Stimulated activated naive B cell treated with anti-CD40 and anti-IgM and Interleukin-4, amounts not matched to agents 10 μg/mL and 1 μg/mL and 100 μg/mL, for 72 hours (primary cell): ENCODE measurements around the gene TNFSF8.

Experiments used
- ATAC-seq, 2 donors: fragments of 150-1000 bp; cut with Tn5 transposase; replicated peaks; 2 replicates each; pipeline ENCODE4 v1.10.0; 2021; ENCODE audit warnings: moderate library complexity in 1 of 2
- DNase-seq: peaks from one replicate; pipeline ENCODE4 v3.0.0; 2021
- H3K27ac Mint-ChIP-seq: one replicate; pipeline ENCODE4 v1.8.0; 2022; ENCODE audit warnings: mild to moderate bottlenecking, mixed read lengths
- H3K27me3 Mint-ChIP-seq, 2 donors: one replicate each; pipeline ENCODE4 v1.8.0; 2022; ENCODE audit warnings: mixed read lengths in 2 of 2
- H3K36me3 Mint-ChIP-seq, 2 donors: one replicate each; pipeline ENCODE4 v1.8.0; 2022; ENCODE audit warnings: mixed read lengths in 2 of 2, mild to moderate bottlenecking in 1 of 2
- H3K4me1 Mint-ChIP-seq, 2 donors: one replicate each; pipeline ENCODE4 v1.8.0; 2022; ENCODE audit warnings: mixed read lengths in 2 of 2, mild to moderate bottlenecking in 1 of 2
- H3K4me3 Mint-ChIP-seq, 2 donors: one replicate each; pipeline ENCODE4 v1.8.0; 2022; ENCODE audit warnings: mild to moderate bottlenecking in 2 of 2, mixed read lengths in 2 of 2, moderate library complexity in 1 of 2
- H3K9me3 Mint-ChIP-seq, 2 donors: one replicate each; pipeline ENCODE4 v1.8.0; 2022; ENCODE audit warnings: mixed read lengths in 2 of 2, mild to moderate bottlenecking in 1 of 2

Gene TNFSF8

GRCh38 chr9:114930056-114930812 is at the start of gene TNFSF8:
Gene TNFSF8 (minus strand): TSS chr9:114930591. CDS start chr9:114930303, 288 bp downstream.
- DNase-seq = peak; percentile 74
- peak; percentile 83 to 85 for ATAC-seq
- Mint-ChIP-seq H3K4me1 (peaks cover 41 to 56% of the 10 kb centered on the region in 2 donors), H3K9me3 (no peaks in the 10 kb centered on the region), H3K27ac (peak within 1 kb of the TSS; percentile 94), H3K36me3 (no peaks in the 10 kb centered on the region), H3K4me3 (peak within 1 kb of the TSS; percentile 85 to 87), H3K27me3 (peaks cover 6 to 15% of the 10 kb centered on the region in 2 donors)

GRCh38 chr9:114973216-114973615 is 42.8 kb upstream of the TNFSF8 start:
- no peaks in the 10 kb centered on the region for H3K9me3 Mint-ChIP-seq
- DNase-seq = no peak
- H3K4me3 Mint-ChIP-seq = no peak overlapping the region
- peaks cover 11 to 18% of the 10 kb centered on the region in 2 donors for H3K4me1 Mint-ChIP-seq
- no peaks in the 10 kb centered on the region for H3K36me3 Mint-ChIP-seq
- H3K27ac Mint-ChIP-seq = no peak overlapping the region
- no peak for ATAC-seq
- peaks cover 5% of the 10 kb centered on the region in 2 donors for H3K27me3 Mint-ChIP-seq

- no peak for ATAC-seq
Observed at GRCh38 chr9:114972510-114973136, 42.2 kb upstream of the TNFSF8 start.

GRCh38 chr9:114969269-114969668 is 38.9 kb upstream of the TNFSF8 start:
- Mint-ChIP-seq H3K27ac (no peak overlapping the region), H3K4me1 (peaks cover 13 to 15% of the 10 kb centered on the region in 2 donors), H3K9me3 (peaks cover 0 to 3% of the 10 kb centered on the region in 2 donors), H3K36me3 (no peaks in the 10 kb centered on the region), H3K4me3 (no peak overlapping the region), H3K27me3 (peaks cover 10 to 11% of the 10 kb centered on the region in 2 donors)
- DNase-seq (no peak), ATAC-seq (peak; percentile 4 to 9)

More at GRCh38 chr9:114972510-114973136, 42.2 kb upstream of the TNFSF8 start:
- no peaks in the 10 kb centered on the region for H3K36me3 Mint-ChIP-seq
- H3K4me1 Mint-ChIP-seq = peaks cover 13 to 18% of the 10 kb centered on the region in 2 donors
- no peaks in the 10 kb centered on the region for H3K9me3 Mint-ChIP-seq
- no peak for DNase-seq
- peaks cover 5% of the 10 kb centered on the region in 2 donors for H3K27me3 Mint-ChIP-seq
- no peak overlapping the region for H3K27ac Mint-ChIP-seq
- no peak overlapping the region for H3K4me3 Mint-ChIP-seq

GRCh38 chr9:114968671-114969070 is 38.3 kb upstream of the TNFSF8 start:
- peak; percentile 32 for DNase-seq
- peak; percentile 86 to 93 for ATAC-seq
- no peak overlapping the region for H3K4me3 Mint-ChIP-seq

GRCh38 chr9:114965564-114965963 is 35.2 kb upstream of the TNFSF8 start:
- peaks cover 12 to 14% of the 10 kb centered on the region in 2 donors for H3K36me3 Mint-ChIP-seq
- ATAC-seq (peak in 1 of 2 donors; percentile 36), DNase-seq (no peak)
- no peak overlapping the region for H3K27ac Mint-ChIP-seq
- peaks cover 18 to 26% of the 10 kb centered on the region in 2 donors for H3K9me3 Mint-ChIP-seq
- H3K27me3 Mint-ChIP-seq = peaks cover 6 to 10% of the 10 kb centered on the region in 2 donors
- H3K4me1 Mint-ChIP-seq = peaks cover 9 to 11% of the 10 kb centered on the region in 2 donors
- H3K4me3 Mint-ChIP-seq = no peak overlapping the region

More at GRCh38 chr9:114968671-114969070, 38.3 kb upstream of the TNFSF8 start:
- Mint-ChIP-seq H3K4me1 (peaks cover 9 to 11% of the 10 kb centered on the region in 2 donors), H3K9me3 (peaks cover 3 to 4% of the 10 kb centered on the region in 2 donors), H3K27me3 (peaks cover 6 to 10% of the 10 kb centered on the region in 2 donors), H3K36me3 (no peaks in the 10 kb centered on the region), H3K27ac (no peak overlapping the region)

- H3K9me3 Mint-ChIP-seq = peaks cover 27 to 41% of the 10 kb centered on the region in 2 donors
- peaks cover 22 to 27% of the 10 kb centered on the region in 2 donors for H3K36me3 Mint-ChIP-seq
- ATAC-seq (no peak), DNase-seq (no peak)
- peaks cover 11 to 23% of the 10 kb centered on the region in 2 donors for H3K27me3 Mint-ChIP-seq
- no peak overlapping the region for H3K4me3 Mint-ChIP-seq
- H3K27ac Mint-ChIP-seq = no peak overlapping the region
- peaks cover 3 to 8% of the 10 kb centered on the region in 2 donors for H3K4me1 Mint-ChIP-seq
Observed at GRCh38 chr9:114962809-114963208, 32.4 kb upstream of the TNFSF8 start.

GRCh38 chr9:114960276-114960675 is 29.9 kb upstream of the TNFSF8 start:
- no peak for DNase-seq
- no peak for ATAC-seq
- peaks cover 22 to 27% of the 10 kb centered on the region in 2 donors for H3K36me3 Mint-ChIP-seq
- H3K4me1 Mint-ChIP-seq = peaks cover 15 to 27% of the 10 kb centered on the region in 2 donors
- H3K27me3 Mint-ChIP-seq = peaks cover 11 to 35% of the 10 kb centered on the region in 2 donors
- no peak overlapping the region for H3K4me3 Mint-ChIP-seq
- H3K27ac Mint-ChIP-seq = no peak overlapping the region
- H3K9me3 Mint-ChIP-seq = peaks cover 29 to 41% of the 10 kb centered on the region in 2 donors

GRCh38 chr9:114958844-114959235 is 28.4 kb upstream of the TNFSF8 start:
- no peak overlapping the region for H3K27ac Mint-ChIP-seq
- ATAC-seq = no peak

GRCh38 chr9:114958021-114958843 is 27.8 kb upstream of the TNFSF8 start:
- Mint-ChIP-seq H3K4me3 (no peak overlapping the region), H3K27me3 (peaks cover 9 to 35% of the 10 kb centered on the region in 2 donors), H3K27ac (no peak overlapping the region), H3K36me3 (peaks cover 22 to 27% of the 10 kb centered on the region in 2 donors), H3K9me3 (peaks cover 26 to 36% of the 10 kb centered on the region in 2 donors), H3K4me1 (peaks cover 18 to 37% of the 10 kb centered on the region in 2 donors)
- ATAC-seq = peak; percentile 74 to 92
- DNase-seq = peak; percentile 7

More at GRCh38 chr9:114958844-114959235, 28.4 kb upstream of the TNFSF8 start:
- no peak for DNase-seq
- Mint-ChIP-seq H3K27me3 (peaks cover 9 to 34% of the 10 kb centered on the region in 2 donors), H3K4me3 (no peak overlapping the region), H3K9me3 (peaks cover 26 to 39% of the 10 kb centered on the region in 2 donors), H3K36me3 (peaks cover 22 to 27% of the 10 kb centered on the region in 2 donors), H3K4me1 (peaks cover 18 to 36% of the 10 kb centered on the region in 2 donors)

GRCh38 chr9:114957558-114957957 is 27.2 kb upstream of the TNFSF8 start:
- DNase-seq (no peak), ATAC-seq (peak; percentile 47 to 49)
- Mint-ChIP-seq H3K4me3 (no peak overlapping the region), H3K27ac (no peak overlapping the region), H3K27me3 (peaks cover 9 to 35% of the 10 kb centered on the region in 2 donors), H3K36me3 (peaks cover 22 to 27% of the 10 kb centered on the region in 2 donors), H3K4me1 (peaks cover 18 to 37% of the 10 kb centered on the region in 2 donors), H3K9me3 (peaks cover 25 to 34% of the 10 kb centered on the region in 2 donors)

- ATAC-seq = no peak
Observed at GRCh38 chr9:114954956-114955582, 24.7 kb upstream of the TNFSF8 start.

GRCh38 chr9:114953959-114954358 is 23.6 kb upstream of the TNFSF8 start:
- no peak for ATAC-seq
- H3K9me3 Mint-ChIP-seq = peaks cover 2 to 3% of the 10 kb centered on the region in 2 donors
- H3K4me3 Mint-ChIP-seq = no peak overlapping the region
- no peak for DNase-seq
- peaks cover 1 to 2% of the 10 kb centered on the region in 2 donors for H3K36me3 Mint-ChIP-seq
- H3K27me3 Mint-ChIP-seq = peaks cover 10 to 29% of the 10 kb centered on the region in 2 donors
- peaks cover 18 to 37% of the 10 kb centered on the region in 2 donors for H3K4me1 Mint-ChIP-seq
- H3K27ac Mint-ChIP-seq = no peak overlapping the region

More at GRCh38 chr9:114954956-114955582, 24.7 kb upstream of the TNFSF8 start:
- H3K27ac Mint-ChIP-seq = no peak overlapping the region
- peaks cover 18 to 37% of the 10 kb centered on the region in 2 donors for H3K4me1 Mint-ChIP-seq
- H3K27me3 Mint-ChIP-seq = peaks cover 13 to 40% of the 10 kb centered on the region in 2 donors
- H3K4me3 Mint-ChIP-seq = no peak overlapping the region
- peaks cover 10 to 13% of the 10 kb centered on the region in 2 donors for H3K36me3 Mint-ChIP-seq
- DNase-seq = no peak
- peaks cover 11 to 13% of the 10 kb centered on the region in 2 donors for H3K9me3 Mint-ChIP-seq
